ENCODE measurements around the gene TRIM66.

Gene TRIM66

DNA sequence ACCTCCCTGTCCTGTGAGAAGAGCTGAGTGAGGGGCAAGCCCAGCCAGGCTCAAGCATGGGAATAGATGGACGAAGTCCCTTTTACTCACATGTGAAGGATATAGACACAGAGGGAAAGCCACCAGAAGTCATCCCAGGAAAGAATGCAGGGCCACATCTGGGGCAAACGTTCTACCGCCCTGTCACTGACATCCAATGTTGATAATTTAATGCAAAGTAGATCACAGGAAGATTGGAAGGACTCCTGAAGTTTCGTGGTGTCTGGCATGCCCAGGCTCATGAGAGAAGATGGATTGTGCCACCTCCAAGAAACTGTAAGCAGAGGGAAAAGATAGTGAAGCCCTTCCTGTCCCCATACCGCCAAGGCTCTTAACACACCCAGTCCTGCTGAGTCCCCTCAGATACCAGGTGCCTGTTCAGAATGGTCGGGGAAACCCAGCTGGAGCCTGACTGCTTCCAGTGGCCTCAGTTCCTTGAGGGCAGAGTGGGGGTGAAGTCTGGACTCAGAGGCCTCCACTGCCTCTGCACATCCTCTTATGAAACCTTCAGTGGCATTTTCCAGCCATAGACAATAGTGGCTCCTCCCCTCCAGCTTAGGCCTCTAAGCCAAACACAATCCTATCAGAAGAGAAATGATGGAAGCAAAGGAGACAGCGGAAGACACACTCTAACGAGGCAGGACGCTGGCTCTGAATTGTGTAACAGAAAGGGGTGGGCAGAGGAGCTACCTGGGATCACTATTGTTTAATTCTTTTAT lies 80.9 kb downstream of the TRIM66 start:
- DNase-seq = no peak

DNA sequence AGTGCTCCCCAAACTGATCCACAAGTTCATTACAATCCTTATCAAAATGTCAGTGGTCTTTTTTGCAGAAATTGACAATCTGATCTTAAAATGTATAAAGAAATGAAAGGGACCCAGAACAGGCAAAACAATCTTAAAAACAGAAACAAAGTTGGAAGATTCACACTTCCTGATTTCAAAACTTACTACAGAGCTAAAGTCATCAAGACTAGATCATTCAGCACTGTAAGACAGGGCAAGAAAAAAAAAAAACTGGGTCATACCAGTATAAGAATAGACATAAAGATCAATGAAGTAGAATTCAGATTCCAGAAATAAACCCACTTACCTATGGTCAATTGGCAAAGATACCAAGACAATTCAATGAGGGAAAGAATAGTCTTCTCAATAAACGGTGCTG lies 84.0 kb downstream of the TRIM66 start:
- no peak for DNase-seq

- no peak for DNase-seq
Measured at GRCh38 chr11:8597182-8597581, 85.3 kb downstream of the TRIM66 start.

- no peak for DNase-seq
Measured at GRCh38 chr11:8596504-8597046, 85.9 kb downstream of the TRIM66 start.

GRCh38 chr11:8593935-8594909 lies 88.2 kb downstream of the TRIM66 start, which contains the start of gene STK33:
Gene STK33 (minus strand): TSS chr11:8594228. CDS start chr11:8474905, 119,323 bp downstream.
- peak; percentile 23 to 54 for DNase-seq

DNA sequence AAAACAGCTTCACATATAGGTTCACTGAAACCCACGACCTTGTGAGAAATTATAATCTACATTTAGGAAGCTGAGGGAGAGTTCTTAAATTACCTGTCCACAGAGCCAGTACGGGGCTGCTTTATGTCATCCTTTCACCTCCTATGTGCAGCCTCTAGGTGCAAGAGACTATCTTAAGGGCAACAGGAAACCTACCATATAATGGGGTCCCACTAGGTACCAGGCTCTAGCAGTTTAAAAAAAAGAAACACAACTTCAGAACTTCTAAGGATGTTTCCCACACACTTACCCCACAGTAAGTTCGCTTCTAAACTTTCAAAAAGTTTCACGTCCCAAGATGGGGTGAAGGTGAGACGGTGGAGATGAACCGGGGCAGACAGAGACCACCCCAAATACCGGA lies 89.0 kb downstream of the TRIM66 start:
- DNase-seq = no peak

- DNase-seq = no peak
Measured at GRCh38 chr11:8587915-8588314, 94.5 kb downstream of the TRIM66 start.

DNA sequence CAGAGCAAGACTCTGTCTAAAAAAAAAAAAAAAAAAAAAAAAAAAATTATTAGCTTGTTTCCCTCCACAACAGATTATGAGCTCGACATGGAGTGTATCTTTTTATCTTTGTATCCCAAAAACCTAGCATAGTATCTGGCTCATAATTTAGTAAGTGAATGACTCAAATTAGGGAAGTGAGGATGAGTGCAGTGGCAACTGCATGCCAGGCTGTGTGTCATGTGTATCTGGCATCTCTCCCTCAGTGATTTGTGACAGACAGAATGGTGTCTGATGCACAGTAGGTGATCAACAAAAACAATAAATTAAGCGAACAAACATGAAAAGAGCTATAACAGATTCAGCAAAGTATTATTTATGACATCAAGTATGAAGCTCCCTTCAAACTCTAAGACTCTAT lies 95.7 kb downstream of the TRIM66 start:
- no peak for DNase-seq

DNA sequence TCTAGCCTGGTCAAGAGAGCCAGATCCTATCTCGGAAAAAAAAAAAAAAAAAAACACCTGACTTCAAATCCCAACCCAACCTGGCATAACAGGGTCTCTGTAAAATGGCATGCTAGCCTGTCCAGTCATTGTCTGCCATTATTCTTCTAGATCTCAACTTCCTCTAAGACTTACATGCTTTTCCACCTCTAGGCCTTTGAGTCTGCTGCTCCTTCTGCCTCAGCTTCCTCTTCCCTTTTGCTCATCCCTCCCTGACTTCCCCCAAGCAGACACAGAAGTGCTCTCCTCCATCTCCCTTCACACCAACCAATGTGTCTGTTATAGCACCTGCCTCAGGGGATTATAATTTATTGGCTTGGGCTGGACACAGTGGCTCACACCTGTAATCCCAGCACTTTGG lies 96.3 kb downstream of the TRIM66 start:
- no peak for DNase-seq

GRCh38 chr11:8584511-8584910 lies 98.0 kb downstream of the TRIM66 start:
- no peak for DNase-seq

- DNase-seq = no peak
Measured at GRCh38 chr11:8584082-8584481, 98.4 kb downstream of the TRIM66 start.

GRCh38 chr11:8581300-8581699 lies 101.2 kb downstream of the TRIM66 start:
- no peak for DNase-seq

DNA sequence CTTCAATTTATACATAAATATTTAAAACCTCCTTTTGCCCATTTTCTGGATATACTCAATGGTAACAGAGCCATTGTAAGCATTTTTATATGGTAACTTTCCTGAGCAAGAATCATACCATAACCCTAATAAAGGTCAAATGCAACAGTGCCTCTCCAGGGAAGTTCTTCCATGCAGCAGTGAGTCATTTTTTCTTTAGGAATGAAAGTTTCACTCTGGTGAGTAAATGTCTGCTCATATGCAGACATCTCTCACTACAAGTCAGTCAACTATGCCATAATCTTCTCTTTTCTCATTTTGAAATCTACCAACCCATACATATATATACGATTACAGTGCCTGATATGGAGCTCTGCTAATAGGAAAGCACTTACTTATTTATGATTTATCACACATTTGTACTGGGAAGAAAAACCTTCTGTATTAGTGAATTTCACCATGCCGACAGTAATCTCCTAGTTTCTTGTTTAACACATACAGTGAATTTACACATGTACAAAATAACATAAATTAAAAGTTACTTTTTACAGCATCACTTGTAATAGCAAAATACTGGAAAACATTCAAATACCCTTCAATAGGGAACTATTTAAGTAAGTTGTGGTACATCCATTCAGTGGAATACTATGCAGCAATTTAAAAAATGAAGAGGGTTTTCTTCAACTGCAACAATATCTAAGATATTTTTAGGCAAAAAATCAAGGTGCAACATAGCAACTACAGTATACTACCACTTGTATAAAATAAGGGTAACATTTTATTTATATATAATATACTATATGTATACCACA lies 104.5 kb downstream of the TRIM66 start:
- no peak for DNase-seq

GRCh38 chr11:8574798-8575197 lies 107.7 kb downstream of the TRIM66 start:
- DNase-seq = no peak

GRCh38 chr11:8573777-8574176 lies 108.7 kb downstream of the TRIM66 start:
- no peak for DNase-seq

DNA sequence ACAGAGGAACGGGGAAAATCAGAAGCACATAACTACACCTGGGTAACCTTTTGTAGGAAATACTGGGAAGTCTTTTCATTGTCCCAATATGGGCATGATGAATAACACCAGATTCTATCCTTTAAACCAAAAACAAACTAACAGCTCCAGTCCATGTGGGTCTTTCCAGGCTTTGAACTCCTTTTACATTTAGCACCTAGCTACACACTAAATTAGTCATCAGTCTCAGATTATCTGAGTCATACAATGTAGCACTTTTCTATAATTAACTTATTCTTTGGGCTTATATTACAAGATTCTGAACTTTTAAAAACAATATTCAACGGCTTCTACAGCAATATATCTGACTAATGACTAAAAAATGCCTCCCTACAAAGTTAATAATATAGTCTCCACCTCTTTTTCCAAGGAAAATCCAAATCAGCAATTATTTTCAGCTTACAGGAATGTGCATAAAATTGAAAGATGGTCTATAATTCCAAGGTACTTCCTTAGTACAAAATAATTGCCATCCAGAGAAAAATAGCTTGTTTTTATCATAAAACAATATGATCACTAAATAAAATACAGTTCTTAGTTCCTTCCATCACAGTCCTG lies 114.8 kb downstream of the TRIM66 start:
- no peak for DNase-seq

DNA sequence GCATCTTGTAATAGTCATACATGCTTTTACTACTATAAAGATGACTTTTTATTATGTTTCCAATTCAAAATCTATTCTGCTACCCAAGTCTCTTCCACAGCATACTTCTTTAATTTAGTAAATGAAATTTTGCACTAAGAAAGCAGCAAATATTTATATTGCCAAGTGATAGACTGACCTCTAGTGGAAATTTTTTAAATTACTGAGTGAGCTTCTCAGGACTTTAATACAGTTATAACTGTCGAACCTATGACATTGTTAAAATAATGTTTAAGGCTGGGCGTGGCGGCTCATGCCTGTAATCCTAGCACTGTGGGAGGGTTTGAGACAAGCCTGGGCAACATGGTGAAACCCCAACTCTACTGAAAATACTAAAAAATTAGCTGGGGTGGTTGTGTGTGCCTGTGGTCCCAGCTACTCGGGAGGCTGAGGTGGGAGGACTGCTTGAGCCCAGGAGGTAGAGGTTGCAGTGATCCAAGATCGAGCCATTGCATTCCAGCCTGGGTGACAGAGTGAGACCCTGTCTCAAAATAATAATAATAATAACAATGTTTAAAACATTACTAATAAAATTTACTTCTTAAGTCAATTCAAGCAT lies 115.8 kb downstream of the TRIM66 start:
- no peak for DNase-seq

DNA sequence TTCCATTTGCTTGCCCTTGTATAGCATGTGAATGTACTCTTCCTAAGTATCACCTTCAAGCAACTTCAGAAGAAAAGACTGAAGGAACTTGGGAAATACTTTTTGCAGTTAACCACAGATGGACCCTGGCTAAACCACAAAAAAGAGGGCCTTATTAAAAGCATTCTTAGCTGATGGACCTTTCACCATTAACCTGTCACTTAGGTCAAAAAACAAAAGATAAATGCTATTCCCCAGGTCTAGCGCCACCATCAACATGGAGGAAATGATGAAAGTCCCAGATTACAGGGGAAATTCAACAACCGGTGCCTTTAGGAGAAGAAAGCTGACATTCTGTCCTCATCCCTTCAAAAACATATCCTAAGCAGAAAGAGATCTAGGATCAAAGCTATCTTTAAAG lies 117.9 kb downstream of the TRIM66 start:
- DNase-seq = no peak

All from stimulated activated CD4-positive, alpha-beta T cell treated with anti-CD3 and anti-CD28 coated beads, Interleukin-2, amount 100 ng/mL, for 24 hours (primary cell).